ENCODE data around the gene LPAR1.

LPAR1 gene

GRCh38 chr9:110996436-110997220 is 41.6 kb downstream of the LPAR1 start:
- DNase-seq, result no peak

- DNase-seq, result no peak
These were observed 42.6 kb downstream of the LPAR1 start for GRCh38 chr9:110995420-110996340.

- DNase-seq, result no peak
These were observed 43.5 kb downstream of the LPAR1 start for GRCh38 chr9:110994771-110995241.

GRCh38 chr9:110990481-110990880 is 47.8 kb downstream of the LPAR1 start:
- no peak for DNase-seq

- no peak for DNase-seq
These were observed 51.7 kb downstream of the LPAR1 start for GRCh38 chr9:110986529-110986928.

GRCh38 chr9:110984890-110985437 is 53.3 kb downstream of the LPAR1 start:
- DNase-seq, result no peak

GRCh38 chr9:110980261-110980660 is 58.0 kb downstream of the LPAR1 start:
- DNase-seq, result no peak

- no peak for DNase-seq
These were observed 58.6 kb downstream of the LPAR1 start for GRCh38 chr9:110979636-110980035.

GRCh38 chr9:110978516-110978915 is 59.8 kb downstream of the LPAR1 start:
- DNase-seq, result no peak

- no peak for DNase-seq
These were observed 61.0 kb downstream of the LPAR1 start for GRCh38 chr9:110977259-110977709.

- no peak for DNase-seq
These were observed 62.3 kb downstream of the LPAR1 start for GRCh38 chr9:110975969-110976368.

- no peak for DNase-seq
These were observed 63.0 kb downstream of the LPAR1 start for GRCh38 chr9:110975278-110975677.

- no peak for DNase-seq
These were observed 66.6 kb downstream of the LPAR1 start for GRCh38 chr9:110971705-110972104.

GRCh38 chr9:110971234-110971633 is 67.0 kb downstream of the LPAR1 start:
- no peak for DNase-seq

- DNase-seq, result no peak
These were observed 68.3 kb downstream of the LPAR1 start for GRCh38 chr9:110969971-110970386.

GRCh38 chr9:110968096-110968495 is 70.2 kb downstream of the LPAR1 start:
- no peak for DNase-seq

GRCh38 chr9:110967196-110967595 is 71.1 kb downstream of the LPAR1 start:
- no peak for DNase-seq

- no peak for DNase-seq
These were observed 78.0 kb downstream of the LPAR1 start for GRCh38 chr9:110960288-110960687.

GRCh38 chr9:110958847-110959246 is 79.4 kb downstream of the LPAR1 start:
- no peak for DNase-seq

- no peak for DNase-seq
These were observed 83.4 kb downstream of the LPAR1 start for GRCh38 chr9:110954822-110955291.

- no peak for DNase-seq
These were observed 85.8 kb downstream of the LPAR1 start for GRCh38 chr9:110952540-110952859.

GRCh38 chr9:110951805-110952539 is 86.3 kb downstream of the LPAR1 start:
- no peak for DNase-seq
